Ramos (cell line): ENCODE measurements around the gene EXOC7.

Experiments
- in situ Hi-C: fragments of 300-500 bp; cut with MboI; formaldehyde crosslinking; loops from one replicate; pipeline ENCODE4 v1.14.3; 2022; ENCODE audit warnings: low sequenced_read_pairs; ENCODE audit not compliant: unreplicated experiment

EXOC7 gene

DNA sequence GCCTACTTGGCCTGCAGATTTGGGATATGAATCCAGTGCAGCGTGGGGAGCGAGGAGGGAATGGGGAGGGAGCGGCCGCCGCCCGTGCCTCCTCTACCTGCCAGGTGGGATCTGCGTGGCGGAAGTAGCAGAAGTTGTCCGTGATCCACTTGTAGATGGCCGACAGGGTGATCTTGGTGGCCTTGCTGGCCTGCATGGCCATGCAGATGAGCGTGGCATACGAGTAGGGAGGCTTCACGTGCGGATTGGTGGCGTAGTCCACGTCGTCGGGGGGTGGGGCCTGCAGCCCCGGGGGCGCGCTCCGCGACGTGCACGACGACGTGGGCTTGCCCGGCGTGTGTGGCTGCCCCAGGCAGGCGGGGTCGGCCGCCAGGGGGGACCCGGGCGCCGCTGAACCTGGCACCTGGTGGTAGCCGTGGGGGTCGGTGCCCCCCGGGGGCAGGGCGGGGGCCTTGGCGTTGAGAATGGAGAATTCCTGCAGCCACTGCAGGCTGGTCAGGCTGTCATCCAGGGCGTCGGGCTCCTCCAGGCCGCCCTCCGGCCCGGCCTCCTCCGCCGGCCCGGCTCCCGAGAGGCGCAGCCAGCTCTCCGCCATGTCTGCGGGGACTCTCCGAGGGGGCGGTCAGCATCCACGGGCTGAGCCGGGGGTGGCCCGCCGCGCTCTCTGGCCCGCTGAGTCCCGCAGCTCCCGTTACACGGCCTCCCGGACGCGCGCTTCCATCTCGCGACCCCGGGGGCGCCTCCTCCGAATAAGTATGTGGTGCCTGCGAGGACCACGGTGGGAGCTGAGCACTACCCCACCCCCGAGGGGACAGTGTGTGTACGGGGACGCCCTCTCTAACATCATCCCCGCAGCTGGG lies 36.4 kb upstream of the EXOC7 start:
- in situ Hi-C loops, result no loop called here

DNA sequence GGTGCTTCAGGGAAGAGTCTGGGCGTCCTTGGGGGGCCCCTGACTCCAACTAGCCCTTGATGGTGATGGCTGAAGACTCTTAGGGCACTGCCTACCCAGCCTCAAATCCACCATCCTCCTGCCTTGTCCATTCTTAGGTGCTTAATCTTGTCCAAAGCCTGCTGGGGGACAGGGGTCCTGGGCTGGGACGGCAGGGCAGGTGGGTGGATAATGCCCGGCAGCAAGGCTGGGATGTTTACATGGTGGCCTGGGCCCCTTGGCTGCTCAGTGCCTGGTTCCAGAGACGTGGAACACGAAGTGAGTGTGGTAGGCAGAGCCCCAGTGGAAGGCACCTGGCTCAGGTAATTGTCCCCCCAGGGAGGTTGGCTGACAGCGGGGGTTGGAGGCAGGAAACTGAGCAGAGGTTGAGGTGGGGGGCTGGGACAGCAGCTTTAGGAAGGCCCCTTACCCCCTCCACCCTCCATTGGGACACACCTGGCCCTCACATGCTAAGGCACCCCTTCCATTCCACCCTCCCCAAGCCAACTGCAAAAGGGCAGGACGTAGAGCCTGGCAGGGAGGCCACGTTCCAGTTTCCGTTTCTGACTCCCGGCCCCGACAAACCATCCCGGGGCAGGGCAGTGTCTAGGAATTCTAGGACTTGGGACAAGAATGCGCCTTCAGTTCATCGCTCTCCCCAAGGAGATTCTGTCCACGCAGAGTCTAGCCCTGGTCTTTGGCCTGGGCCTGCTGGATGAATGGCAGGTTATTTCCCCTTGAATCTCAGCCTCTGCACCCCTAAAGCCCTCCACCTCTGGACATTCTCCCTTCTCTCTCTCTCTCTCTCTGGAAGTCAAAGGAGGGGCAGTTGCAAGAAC lies 35.5 kb upstream of the EXOC7 start:
- in situ Hi-C loops, result no loop called here

DNA sequence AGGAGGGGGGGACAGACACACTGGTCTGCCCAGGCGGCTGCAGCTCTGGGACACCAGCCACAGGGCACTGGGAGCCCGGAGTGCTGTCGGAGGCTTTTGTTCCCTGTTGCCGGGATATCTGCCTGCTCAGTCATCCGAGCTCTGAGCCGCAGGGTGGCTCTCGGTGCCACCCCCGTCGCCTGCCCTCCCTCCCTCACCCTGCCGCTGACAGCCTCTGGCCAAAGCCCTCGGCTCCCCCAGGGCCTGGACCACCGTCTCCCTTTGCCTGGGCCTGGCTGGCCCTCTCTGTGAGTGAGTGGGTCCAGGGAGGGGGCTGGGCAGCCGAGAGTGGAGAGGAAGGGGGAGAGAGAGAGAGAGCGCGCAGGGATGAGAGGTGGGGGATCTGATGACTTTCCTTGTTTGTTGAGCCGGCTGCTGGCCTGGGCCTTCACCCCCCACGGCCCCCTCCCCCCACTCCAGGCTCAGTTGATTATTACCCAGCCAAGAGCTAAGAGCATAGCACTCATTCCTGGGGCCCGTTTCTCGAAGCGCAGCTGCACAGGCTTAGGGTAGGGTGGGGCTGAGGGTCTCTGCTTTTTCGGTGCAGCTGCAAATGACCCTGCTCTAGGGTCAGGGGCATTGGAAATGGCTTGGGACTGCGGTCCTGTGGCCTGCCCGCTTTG lies 34.8 kb upstream of the EXOC7 start:
- in situ Hi-C loops, result no loop called here

DNA sequence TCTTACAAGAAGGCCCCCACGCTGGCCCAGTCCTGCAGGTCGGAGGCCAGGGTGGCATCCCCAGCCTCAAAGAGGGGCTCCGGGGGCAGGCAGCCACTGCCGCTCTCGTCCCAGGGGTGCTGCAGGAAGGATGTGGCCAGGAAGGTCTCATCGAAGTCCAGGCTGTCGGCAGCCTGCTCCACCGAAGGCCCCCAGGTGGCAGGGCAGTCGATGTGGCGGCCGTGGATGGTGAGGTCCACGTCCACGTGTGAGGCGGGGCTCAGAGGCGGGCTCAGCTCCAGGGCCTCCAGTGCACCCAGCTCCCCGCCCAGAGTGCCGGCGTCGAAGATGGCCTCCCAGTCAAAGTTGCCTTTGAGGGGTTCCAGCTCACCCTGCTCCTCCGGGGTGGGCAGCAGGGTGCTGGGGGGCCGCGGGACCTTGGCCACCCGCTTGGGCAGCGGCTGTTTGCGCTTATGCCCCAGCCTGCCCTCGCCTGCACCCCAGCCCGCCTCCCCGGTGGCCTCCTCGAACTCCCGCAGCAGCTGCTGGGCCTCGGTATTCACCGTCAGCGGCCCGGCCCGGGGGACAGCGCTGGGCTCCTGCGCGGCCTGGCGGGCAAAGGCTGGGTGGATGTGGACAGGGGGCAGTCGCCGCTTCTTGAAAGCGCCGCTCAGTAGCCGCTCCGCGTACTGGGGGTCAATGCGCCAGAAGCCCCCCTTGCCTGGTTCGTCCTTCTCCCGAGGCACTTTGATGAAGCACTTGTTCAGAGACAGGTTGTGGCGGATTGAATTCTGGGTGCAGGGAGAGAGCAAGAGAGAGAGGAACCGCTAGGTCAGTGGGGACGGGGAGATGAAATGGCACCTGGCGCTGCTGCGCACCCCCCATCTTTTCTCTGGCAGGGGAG lies 34.0 kb upstream of the EXOC7 start:
- in situ Hi-C loops, result no loop called here

DNA sequence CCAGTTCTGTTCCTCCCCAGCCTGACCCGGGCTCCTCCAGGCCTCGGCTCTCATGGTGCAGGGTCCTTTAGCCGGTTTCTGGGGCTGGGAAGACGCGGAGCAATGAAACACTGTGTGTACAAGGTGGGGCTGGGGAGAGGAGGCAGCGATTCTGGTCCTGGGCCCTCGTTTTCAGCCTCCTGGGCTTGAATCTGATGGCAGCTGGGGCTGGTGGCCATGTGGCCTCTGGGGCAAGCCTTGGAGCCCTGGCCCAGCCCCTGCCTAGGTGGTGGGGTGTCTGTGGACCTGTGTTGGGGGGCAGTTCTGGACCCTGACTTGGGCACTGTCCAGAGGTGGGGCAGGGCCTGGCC lies 33.4 kb upstream of the EXOC7 start:
- in situ Hi-C loops, result no loop called here

DNA sequence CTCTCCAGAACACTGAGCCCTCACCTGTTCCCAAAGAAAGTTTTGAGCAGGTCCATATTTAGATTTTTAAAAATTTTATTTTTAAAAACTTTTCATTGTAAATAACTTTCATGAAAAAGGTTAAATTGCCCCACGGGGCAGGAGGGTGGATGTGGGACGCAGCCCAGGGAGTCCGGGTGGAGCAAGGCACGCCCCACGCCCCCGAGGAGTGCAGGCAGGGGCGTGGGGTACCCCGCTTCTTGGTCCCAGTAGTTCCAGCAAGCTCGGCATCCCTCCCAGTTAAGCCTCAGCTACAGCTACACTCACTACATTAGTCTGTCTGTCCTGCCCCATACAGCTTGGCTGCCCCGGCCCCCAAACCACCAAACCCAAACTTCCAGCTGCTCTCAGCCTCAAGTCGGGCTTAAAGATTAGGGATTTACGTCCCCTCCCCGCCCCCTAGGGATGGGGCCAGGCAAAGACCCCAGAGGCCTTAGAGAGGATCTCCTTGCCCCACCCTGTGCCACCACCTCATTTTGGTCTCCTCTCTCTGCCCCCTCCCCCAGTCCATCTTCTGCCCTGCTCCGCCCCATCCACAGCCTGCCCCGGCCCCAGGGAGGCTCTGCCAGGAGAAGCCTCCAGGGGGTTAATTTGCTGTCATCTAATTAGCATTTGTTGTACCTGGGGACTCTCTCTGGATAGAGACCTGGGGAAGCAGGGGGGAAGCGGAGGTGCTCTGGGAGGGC lies 32.9 kb upstream of the EXOC7 start:
- in situ Hi-C loops, result no loop called here

DNA sequence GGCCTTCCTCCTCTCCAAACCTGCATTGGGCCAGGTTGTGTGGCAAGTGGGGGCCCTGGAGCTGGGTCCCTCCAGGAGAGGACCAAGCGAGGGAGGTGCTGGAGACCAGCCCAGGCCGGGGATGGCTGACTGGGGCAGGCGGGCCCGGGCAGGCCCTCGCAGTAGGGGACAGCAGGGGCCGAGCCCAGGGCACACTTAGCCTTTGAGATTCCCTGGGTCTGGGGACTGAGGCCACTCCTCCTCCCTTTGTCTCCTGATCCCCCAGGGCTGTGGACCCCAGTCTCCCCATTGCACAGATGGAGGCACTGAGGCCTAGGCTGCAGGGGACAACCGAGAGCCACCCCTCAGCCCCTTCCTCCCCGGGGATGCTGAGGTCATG lies 32.2 kb upstream of the EXOC7 start:
- in situ Hi-C loops, result no loop called here

DNA sequence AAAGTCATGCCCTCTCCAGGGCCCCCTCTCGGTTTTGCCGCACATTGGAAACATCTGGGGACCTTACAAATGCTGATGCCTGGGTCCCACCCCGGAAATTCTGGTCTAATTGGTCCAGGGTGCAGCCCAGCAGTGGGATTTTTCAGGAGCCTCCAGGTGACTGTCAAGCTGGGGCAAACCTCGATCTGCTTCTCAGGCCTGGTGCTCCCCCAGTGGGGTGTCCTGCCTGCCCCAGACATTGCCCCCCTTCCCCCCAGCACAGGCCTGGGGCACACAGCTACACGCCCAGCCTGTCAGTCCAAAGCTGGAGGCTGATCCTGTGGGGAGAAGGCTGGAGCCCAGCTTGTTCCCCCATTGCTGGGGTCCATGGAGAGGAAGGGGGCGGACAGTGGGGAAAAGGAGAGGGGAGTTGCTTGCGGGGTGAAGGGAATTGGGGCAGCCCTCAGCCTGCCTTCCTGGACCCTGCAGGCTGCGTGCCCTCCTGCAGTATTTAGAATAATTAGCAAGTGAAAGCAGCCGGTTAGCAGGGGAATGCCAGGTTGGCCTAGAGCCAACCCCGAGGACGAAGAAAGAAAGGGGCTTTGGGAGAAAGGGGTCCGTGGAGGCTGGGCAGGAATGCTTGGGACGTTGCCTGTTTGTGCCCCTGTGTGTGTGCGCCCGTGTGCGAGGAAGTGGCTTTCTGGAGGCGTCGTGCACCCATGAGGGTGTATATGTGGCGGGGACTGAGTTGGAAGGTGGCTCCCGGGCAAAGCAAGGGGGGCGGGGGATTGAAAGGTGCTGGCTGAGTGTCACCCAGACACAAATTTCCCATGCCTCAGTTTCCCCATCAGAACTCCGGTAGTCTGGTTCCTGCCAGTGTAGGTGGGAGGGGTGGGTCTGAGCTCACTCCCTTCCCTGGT lies 31.6 kb upstream of the EXOC7 start:
- in situ Hi-C loops, result no loop called here

DNA sequence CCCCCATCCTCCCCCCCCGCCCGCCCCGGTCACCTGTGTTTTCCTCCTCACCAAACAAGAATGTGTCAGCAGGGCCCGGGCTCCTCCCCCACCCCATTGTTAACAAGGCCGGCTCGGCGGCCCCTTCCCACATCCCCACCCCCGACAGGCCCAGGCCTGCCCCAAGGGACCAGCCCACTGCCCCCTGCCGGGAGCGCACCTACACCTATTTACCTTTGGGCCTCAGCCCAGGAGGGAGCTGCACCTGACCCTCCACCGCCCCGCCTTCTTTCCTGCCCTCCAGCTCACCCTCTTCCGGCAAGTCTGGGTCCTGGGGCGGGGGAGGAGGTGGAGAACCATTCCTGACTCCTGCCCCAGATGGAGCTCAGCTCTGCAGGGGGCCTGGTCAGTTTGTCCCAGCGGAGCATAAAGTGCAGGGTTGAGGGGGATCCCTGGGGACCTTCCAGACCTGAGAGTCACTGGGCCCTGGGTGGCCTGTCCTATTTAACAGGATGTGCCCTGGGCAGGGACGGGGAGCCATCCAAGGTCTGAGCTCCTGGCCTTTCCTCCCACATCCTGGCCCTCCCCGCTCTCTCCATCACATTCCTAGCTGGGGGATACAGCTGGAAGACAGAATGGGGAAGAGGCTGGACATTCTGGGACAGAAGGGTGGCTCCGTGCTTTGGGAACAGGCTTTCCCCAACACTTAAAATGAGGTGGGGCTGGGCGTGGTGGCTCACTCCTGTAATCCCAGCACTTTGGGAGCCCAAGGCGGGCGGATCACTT lies 29.2 kb upstream of the EXOC7 start:
- in situ Hi-C loops, result no loop called here

DNA sequence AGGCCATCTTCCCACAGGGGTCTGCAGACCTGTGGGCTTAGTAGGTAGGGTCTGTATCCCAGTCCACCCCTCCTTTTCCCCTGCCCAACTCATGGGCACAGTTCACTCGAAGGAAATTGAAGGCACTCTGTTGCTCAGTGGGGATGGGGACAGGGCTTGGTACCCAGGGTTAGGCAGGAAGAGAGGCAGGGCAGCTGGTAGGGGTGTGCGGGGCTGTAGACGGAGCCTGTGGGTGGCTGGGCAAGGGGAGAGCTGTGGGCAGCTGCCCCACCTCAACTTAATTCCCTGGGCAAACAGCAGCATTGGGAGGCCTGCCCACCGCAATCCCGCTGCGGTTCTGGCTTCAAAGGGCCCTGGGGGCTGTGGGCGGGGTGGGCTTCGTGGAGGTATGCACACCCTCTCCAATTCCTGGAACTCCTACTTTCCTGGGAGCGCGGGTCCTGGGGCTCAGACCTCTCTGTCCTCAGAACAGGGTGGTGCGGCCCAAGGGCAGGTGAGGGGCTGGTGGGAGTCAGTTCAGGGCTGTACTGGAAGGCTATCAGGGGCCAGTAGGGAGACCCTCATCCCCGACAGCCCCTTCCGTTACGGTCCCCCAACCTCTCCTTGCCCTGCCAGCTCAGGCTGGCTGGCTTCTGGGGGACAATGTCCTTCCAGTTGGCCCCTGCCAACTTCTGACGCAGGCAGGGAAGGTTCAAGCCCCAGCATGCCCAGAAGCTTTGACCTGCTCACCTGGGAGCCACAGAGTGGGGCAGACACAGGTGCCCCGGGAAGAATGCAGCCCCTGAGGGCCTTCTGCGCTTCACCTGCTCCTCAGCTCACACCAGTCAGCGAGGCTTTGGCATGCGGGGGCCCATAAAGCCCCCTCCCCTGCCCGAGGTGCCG lies 28.3 kb upstream of the EXOC7 start:
- in situ Hi-C loops, result no loop called here

DNA sequence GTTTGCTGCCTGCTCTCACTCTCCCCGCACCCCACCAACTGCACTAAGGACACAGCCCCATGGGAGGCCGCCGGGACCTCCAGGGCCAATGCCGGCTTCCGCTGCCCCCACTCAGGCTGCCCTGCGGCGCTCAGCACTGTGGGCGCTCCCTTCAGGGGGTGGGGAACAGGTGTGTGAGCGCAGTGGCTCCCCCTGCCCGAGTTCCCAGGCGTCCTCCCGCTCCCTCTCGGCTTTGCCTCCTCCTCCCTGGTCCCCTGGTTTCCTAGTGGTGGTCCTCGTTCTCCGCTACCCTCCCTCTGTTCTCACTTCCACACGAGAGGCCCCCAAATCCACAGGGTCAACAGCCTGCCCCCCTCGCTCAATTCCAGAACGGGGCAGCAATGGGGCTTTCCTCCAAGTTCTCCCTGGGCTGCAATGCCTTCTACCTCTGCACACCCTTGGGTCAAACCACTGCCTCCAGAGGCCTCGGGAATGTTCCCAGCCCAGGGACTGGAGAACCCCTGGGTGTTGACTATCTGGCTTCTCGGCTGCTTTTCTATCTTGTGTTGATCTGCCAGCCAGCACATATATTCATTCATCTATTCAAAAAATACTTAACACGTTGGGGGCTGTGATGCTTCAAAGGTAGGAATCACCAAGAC lies 27.6 kb upstream of the EXOC7 start:
- in situ Hi-C loops, result no loop called here

DNA sequence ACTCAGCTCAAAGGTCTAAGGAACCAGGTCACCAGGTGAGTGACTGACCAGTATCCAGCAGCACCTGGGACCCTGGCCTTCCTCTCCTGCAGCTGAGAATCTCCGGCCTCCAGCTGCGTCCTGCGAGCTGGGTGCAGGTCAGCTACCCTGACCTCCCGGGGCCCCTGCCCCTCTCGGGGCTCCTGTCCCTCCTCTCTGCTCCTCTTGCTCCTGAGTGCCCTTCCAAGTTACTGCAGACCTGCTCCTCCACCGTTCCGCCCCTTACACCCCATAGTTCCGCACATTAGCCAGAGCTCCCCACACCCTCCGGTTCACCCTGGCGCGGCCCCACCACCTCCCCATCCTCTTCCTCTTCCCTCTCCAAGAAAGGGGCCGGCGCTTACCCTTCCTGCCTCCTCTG lies 26.9 kb upstream of the EXOC7 start:
- in situ Hi-C loops, result no loop called here

DNA sequence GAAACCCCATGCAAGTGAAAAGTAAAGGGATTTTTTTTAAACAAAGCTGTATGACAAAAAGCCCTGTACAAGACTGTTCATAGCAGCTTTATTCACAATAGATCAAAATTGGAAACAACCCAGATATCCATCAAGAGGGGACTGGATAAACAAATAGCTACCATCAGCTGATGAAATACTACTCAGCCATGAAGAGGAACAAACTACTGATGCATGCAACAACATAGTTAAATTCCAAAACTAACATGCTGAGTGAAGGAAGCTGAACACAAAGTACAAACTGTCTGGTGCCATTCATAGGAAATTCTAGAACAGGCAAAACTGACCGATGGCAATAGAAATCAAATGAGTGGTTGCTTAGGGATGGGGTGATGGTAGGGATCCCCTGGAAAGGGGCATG lies 22.3 kb upstream of the EXOC7 start:
- in situ Hi-C loops, result loop anchor here (5.0 kb wide), 1 partner anchor 166 kb away; no protein-coding TSS in a partner anchor

DNA sequence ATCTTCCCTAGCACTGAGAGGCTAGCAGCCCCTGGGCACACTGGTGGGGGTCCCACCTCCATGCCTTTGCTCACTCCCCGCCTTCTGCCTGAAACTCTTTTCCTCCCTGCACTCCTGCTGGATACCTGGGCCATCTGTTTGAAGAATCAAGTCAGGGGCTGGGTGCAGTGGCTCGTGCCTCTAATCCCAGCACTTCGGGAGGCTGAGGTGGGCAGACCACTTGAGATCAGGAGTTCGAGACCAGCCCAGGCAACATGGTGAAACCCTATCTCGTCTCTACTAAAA lies 21.7 kb upstream of the EXOC7 start:
- in situ Hi-C loops, result loop anchor here (5.0 kb wide), 1 partner anchor 167 kb away; no protein-coding TSS in a partner anchor

DNA sequence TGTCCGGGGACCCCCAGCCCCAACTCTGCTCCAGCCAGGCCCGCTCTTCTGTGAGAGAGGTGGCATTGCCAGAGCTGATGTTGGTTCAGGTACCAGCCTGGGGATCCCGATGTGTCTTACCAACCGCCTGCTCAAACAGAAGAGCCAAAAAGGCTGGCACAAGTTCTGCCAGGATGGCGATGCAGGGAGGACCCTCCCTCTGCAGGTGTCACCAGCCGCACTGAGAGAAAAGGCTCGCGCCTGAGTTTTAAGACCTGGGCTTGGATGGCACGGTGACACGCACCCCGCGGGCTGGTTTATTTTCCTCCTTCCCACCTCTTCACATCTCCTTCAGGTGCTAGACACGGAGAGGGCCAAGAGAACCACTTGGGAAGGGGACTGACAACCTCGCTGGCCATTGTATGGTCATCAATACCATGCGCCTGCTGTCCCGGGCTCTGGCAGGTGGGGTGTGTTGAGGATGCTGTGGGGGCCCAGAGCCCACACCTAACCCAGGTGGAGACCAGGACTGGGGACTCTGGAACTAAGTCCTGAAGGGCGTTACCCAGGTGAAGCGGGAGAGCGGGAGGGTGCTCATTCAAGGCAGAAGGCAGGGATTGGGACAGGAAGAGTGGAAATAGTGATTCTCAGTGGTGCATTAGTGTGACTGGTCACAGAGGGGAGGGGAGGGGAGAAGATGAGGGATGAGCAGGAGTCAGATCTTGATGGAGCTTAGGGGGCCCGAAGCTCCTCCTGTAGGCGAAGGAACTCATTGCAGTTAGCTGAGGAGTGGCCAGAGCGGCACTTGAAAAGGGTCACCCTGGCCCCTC lies 21.2 kb upstream of the EXOC7 start:
- in situ Hi-C loops, result loop anchor here (5.0 kb wide), 1 partner anchor 168 kb away; no protein-coding TSS in a partner anchor
